ENCODE data around the gene CDH7. TPM values are rescaled to one million over a fixed set of nuclear protein-coding genes. Genes with fewer than 3 reads are reported as not detected.

The CDH7 gene
- total RNA-seq, 1 experiment from 2014 or later = not detected

DNA sequence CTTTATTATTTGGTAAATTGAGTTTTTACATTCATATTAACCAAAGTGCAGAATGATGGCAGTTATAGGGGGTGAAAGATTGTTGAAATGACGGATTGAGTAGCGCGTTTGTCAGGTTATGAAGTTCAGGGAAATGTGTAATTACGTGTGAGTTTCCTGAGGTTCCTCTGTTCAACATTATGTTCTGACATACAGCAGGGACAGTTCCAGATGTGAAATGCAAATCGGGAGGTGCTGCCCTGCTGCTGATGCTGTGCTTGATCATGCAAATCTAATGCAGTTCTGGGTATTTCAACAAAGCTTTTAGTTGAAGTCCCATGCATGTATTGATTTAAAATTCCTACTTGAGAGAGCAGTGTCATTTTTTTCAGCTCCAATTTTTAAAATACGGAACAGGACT, 57.9 kb downstream of the CDH7 start:
- no peaks in the 10 kb centered on the region for H3K4me1 ChIP-seq (replicated peaks)
- no peak overlapping the region for H3K27ac ChIP-seq
- H3K9me3 ChIP-seq (replicated peaks) = no peaks in the 10 kb centered on the region
- no peaks in the 10 kb centered on the region for H3K27me3 ChIP-seq (replicated peaks)
- no peak for DNase-seq (ENCODE audit: low read depth in 1 of 2, low spot score in 2 of 2)
- no peak overlapping the region for H3K4me3 ChIP-seq
- no peaks in the 10 kb centered on the region for H3K36me3 ChIP-seq

DNA sequence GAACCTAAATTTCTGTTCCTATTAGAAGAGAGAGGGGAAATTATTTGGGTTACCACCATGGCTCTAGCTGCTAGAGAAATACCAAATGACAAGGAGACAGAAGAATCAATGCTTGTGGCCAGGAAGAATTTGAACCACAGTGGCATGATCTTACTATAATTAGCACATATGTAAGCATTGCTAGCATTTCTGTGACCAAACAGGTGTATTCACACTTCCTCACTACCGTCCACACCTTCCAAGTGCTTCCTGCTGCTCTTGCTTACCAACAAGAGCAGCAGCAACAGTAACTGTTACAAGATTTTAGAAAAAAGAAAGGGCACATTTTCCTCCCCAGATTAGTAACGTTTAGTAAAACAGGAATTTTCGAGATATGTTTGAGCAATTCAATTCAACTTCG, 60.5 kb downstream of the CDH7 start:
- H3K27ac ChIP-seq = no peak overlapping the region
- no peaks in the 10 kb centered on the region for H3K36me3 ChIP-seq
- no peak for DNase-seq (ENCODE audit: low read depth in 1 of 2, low spot score in 2 of 2)
- no peaks in the 10 kb centered on the region for H3K4me1 ChIP-seq (replicated peaks)
- no peak overlapping the region for H3K4me3 ChIP-seq
- H3K27me3 ChIP-seq (replicated peaks) = no peaks in the 10 kb centered on the region
- H3K9me3 ChIP-seq (replicated peaks) = no peaks in the 10 kb centered on the region

- Histone ChIP-seq H3K27ac (no peak overlapping the region), H3K4me3 (no peak overlapping the region), H3K27me3 (replicated peaks) (no peaks in the 10 kb centered on the region), H3K36me3 (no peaks in the 10 kb centered on the region), H3K9me3 (replicated peaks) (no peaks in the 10 kb centered on the region; the same call in 1 of the 2 replicates), H3K4me1 (replicated peaks) (no peaks in the 10 kb centered on the region)
- no peak for DNase-seq (ENCODE audit: low read depth in 1 of 2, low spot score in 2 of 2)
Measured at GRCh38 chr18:65815506-65815905, 64.7 kb downstream of the CDH7 start.

DNA sequence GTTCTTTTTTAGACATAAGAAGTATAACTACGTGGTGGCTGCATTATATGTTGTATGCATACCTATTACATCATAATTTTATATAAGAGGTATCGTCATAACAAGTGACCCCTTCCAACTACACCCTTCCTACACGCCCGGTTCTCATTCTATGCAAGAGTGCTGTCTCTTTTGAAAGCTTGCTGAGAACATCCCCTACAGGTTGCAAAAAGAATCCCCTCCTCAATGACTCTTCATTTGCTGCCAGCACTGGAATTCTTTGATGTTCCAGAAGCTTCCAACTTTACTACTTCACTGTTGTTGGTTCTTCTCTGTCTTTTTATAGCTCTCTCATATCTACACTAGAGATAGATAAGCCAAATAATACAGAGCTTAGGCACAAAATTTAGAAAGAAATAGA, 66.4 kb downstream of the CDH7 start:
- Histone ChIP-seq H3K27ac (no peak overlapping the region), H3K4me3 (no peak overlapping the region), H3K9me3 (replicated peaks) (no peaks in the 10 kb centered on the region; the same call in 1 of the 2 replicates), H3K27me3 (replicated peaks) (no peaks in the 10 kb centered on the region), H3K36me3 (no peaks in the 10 kb centered on the region), H3K4me1 (replicated peaks) (no peaks in the 10 kb centered on the region)
- no peak for DNase-seq (ENCODE audit: low read depth in 1 of 2, low spot score in 2 of 2)

- no peak for DNase-seq (ENCODE audit: low read depth in 1 of 2, low spot score in 2 of 2)
- H3K9me3 ChIP-seq (replicated peaks) = no peaks in the 10 kb centered on the region; the same call in 1 of the 2 replicates
- H3K36me3 ChIP-seq = no peaks in the 10 kb centered on the region
- no peak overlapping the region for H3K4me3 ChIP-seq
- H3K27me3 ChIP-seq (replicated peaks) = no peaks in the 10 kb centered on the region
- H3K27ac ChIP-seq = no peak overlapping the region
- H3K4me1 ChIP-seq (replicated peaks) = no peaks in the 10 kb centered on the region
Measured at GRCh38 chr18:65821911-65822310, 71.1 kb downstream of the CDH7 start.

- H3K4me1 ChIP-seq (replicated peaks) = no peaks in the 10 kb centered on the region
- no peak overlapping the region for H3K27ac ChIP-seq
- no peaks in the 10 kb centered on the region; the same call in 1 of the 2 replicates for H3K9me3 ChIP-seq (replicated peaks)
- no peaks in the 10 kb centered on the region for H3K36me3 ChIP-seq
- H3K27me3 ChIP-seq (replicated peaks) = no peaks in the 10 kb centered on the region
- DNase-seq (ENCODE audit: low read depth in 1 of 2, low spot score in 2 of 2) = no peak
- no peak overlapping the region for H3K4me3 ChIP-seq
Measured at GRCh38 chr18:65822826-65823225, 72.0 kb downstream of the CDH7 start.

DNA sequence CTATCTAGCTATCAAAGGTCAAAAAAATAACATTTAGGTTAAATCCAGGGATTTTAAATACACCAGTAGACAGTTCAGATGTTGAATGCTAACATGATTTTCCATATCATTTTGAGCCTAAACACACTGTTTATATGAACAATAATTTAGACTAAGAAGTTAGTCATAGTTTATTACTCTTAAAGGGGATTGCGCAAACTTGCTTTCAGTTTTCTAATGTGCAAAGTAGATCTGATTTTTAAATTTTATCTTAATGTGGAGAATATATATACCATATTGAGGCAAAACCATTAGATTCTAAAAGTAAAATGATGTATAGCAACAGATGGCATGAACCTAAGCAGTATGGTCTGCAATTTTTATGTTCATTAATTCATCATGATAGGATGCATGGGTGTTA, 76.6 kb downstream of the CDH7 start:
- H3K4me1 ChIP-seq (replicated peaks) = no peaks in the 10 kb centered on the region
- H3K9me3 ChIP-seq (replicated peaks) = no peaks in the 10 kb centered on the region
- no peak for DNase-seq (ENCODE audit: low read depth in 1 of 2, low spot score in 2 of 2)
- H3K27me3 ChIP-seq (replicated peaks) = no peaks in the 10 kb centered on the region
- no peak overlapping the region for H3K4me3 ChIP-seq
- no peaks in the 10 kb centered on the region for H3K36me3 ChIP-seq
- no peak overlapping the region for H3K27ac ChIP-seq

DNA sequence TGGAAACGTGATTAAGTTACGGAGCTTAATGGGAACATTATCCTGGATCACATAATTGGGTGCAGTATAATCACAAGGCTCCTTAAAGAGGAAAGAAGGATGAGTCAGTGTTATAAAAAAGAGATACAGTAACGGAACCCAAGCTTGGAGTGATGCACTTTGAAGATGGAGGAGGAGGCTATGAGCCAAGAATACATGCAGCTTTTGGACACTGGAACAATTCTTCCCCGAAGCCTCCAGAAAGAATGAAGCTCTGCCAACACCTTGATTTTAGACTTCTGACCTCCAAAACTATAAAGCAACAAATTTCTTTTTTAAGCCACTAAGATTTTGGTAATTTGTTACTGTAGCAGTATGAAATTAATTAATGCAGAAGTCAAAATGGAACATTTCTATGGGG, 85.1 kb downstream of the CDH7 start:
- no peaks in the 10 kb centered on the region for H3K4me1 ChIP-seq (replicated peaks)
- no peaks in the 10 kb centered on the region for H3K27me3 ChIP-seq (replicated peaks)
- no peak overlapping the region for H3K27ac ChIP-seq
- H3K36me3 ChIP-seq = no peaks in the 10 kb centered on the region
- no peak overlapping the region for H3K4me3 ChIP-seq
- H3K9me3 ChIP-seq (replicated peaks) = peaks cover 6% of the 10 kb centered on the region; the same call in 1 of the 2 replicates
- no peak for DNase-seq (ENCODE audit: low read depth in 1 of 2, low spot score in 2 of 2)

- Histone ChIP-seq H3K27me3 (replicated peaks) (no peaks in the 10 kb centered on the region), H3K27ac (no peak overlapping the region), H3K36me3 (no peaks in the 10 kb centered on the region), H3K4me3 (no peak overlapping the region), H3K4me1 (replicated peaks) (no peaks in the 10 kb centered on the region), H3K9me3 (replicated peaks) (no peaks in the 10 kb centered on the region)
- no peak for DNase-seq (ENCODE audit: low read depth in 1 of 2, low spot score in 2 of 2)
Measured at GRCh38 chr18:65846107-65846506, 95.3 kb downstream of the CDH7 start.

GRCh38 chr18:65852273-65852672, 101.5 kb downstream of the CDH7 start:
- Histone ChIP-seq H3K27ac (no peak overlapping the region), H3K4me3 (no peak overlapping the region), H3K27me3 (replicated peaks) (no peaks in the 10 kb centered on the region), H3K4me1 (replicated peaks) (no peaks in the 10 kb centered on the region), H3K9me3 (replicated peaks) (peaks cover 6% of the 10 kb centered on the region; the same call in 1 of the 2 replicates), H3K36me3 (no peaks in the 10 kb centered on the region)
- no peak for DNase-seq (ENCODE audit: low read depth in 1 of 2, low spot score in 2 of 2)

GRCh38 chr18:65859075-65859474, 108.3 kb downstream of the CDH7 start:
- Histone ChIP-seq H3K27me3 (replicated peaks) (no peaks in the 10 kb centered on the region), H3K27ac (no peak overlapping the region), H3K9me3 (replicated peaks) (peaks cover 2% of the 10 kb centered on the region; the same call in 1 of the 2 replicates), H3K4me1 (replicated peaks) (no peaks in the 10 kb centered on the region), H3K36me3 (no peaks in the 10 kb centered on the region), H3K4me3 (no peak overlapping the region)
- no peak for DNase-seq (ENCODE audit: low read depth in 1 of 2, low spot score in 2 of 2)

GRCh38 chr18:65869527-65869926, 118.7 kb downstream of the CDH7 start:
- Histone ChIP-seq H3K4me3 (no peak overlapping the region), H3K9me3 (replicated peaks) (peaks cover 8% of the 10 kb centered on the region), H3K36me3 (no peaks in the 10 kb centered on the region), H3K4me1 (replicated peaks) (no peaks in the 10 kb centered on the region), H3K27me3 (replicated peaks) (no peaks in the 10 kb centered on the region), H3K27ac (no peak overlapping the region)
- no peak for DNase-seq (ENCODE audit: low read depth in 1 of 2, low spot score in 2 of 2)

GRCh38 chr18:65876310-65876709, 125.5 kb downstream of the CDH7 start:
- Histone ChIP-seq H3K36me3 (no peaks in the 10 kb centered on the region), H3K9me3 (replicated peaks) (peaks cover under 1% of the 10 kb centered on the region; the same call in 1 of the 2 replicates), H3K27me3 (replicated peaks) (no peaks in the 10 kb centered on the region), H3K4me1 (replicated peaks) (no peaks in the 10 kb centered on the region), H3K4me3 (no peak overlapping the region), H3K27ac (no peak overlapping the region)
- DNase-seq (ENCODE audit: low read depth in 1 of 2, low spot score in 2 of 2) = no peak

- no peak overlapping the region for H3K4me3 ChIP-seq
- H3K36me3 ChIP-seq = no peaks in the 10 kb centered on the region
- no peak overlapping the region for H3K27ac ChIP-seq
- H3K27me3 ChIP-seq (replicated peaks) = no peaks in the 10 kb centered on the region
- H3K9me3 ChIP-seq (replicated peaks) = no peaks in the 10 kb centered on the region; the same call in 1 of the 2 replicates
- no peak for DNase-seq (ENCODE audit: low read depth in 1 of 2, low spot score in 2 of 2)
- H3K4me1 ChIP-seq (replicated peaks) = no peaks in the 10 kb centered on the region
Measured at GRCh38 chr18:65897292-65897691, 146.5 kb downstream of the CDH7 start.

- Histone ChIP-seq H3K4me1 (replicated peaks) (no peaks in the 10 kb centered on the region), H3K4me3 (no peak overlapping the region), H3K27ac (no peak overlapping the region), H3K27me3 (replicated peaks) (no peaks in the 10 kb centered on the region), H3K9me3 (replicated peaks) (no peaks in the 10 kb centered on the region; the same call in 1 of the 2 replicates), H3K36me3 (no peaks in the 10 kb centered on the region)
- no peak for DNase-seq (ENCODE audit: low read depth in 1 of 2, low spot score in 2 of 2)
Measured at GRCh38 chr18:65901522-65901921, 150.7 kb downstream of the CDH7 start.
